Measurements from ENCODE around the gene DGCR6L. TPM values are rescaled to one million over a fixed set of nuclear protein-coding genes. Genes with fewer than 3 reads are reported as not detected.
"Not testable (repeated sequence)": the region's sequence is repeated elsewhere in the genome, so short reads cannot be mapped to it uniquely, and the experiment has no call there.

DGCR6L gene
- total RNA-seq, 1 donor from 2014 or later, result 33.3 TPM

- Histone ChIP-seq H3K9me3 (ENCODE audit: insufficient read depth, low read depth, low read length) (no peaks in the 10 kb centered on the region), H3K4me1 (ENCODE audit: insufficient read depth, low read length) (no peaks in the 10 kb centered on the region), H2AFZ (ENCODE audit: low read depth, low read length) (no peak overlapping the region), H3K4me3 (ENCODE audit: insufficient read depth, low read depth, low read length) (no peak overlapping the region), H3K36me3 (ENCODE audit: insufficient read depth, low read length) (no peaks in the 10 kb centered on the region), H3K27ac (ENCODE audit: low read depth, low read length) (no peak overlapping the region), H3K9ac (ENCODE audit: low read length) (no peak overlapping the region), H3K4me2 (ENCODE audit: low read length) (no peak overlapping the region), H3K27me3 (ENCODE audit: insufficient read depth, low read length) (no peaks in the 10 kb centered on the region), H3K79me2 (ENCODE audit: insufficient read depth, low read length) (no peaks in the 10 kb centered on the region), H4K20me1 (ENCODE audit: insufficient read depth, low read length) (no peaks in the 10 kb centered on the region)
- FAIRE-seq (no peak), DNase-seq (ENCODE audit: low read depth) (no peak)
- Mint-ChIP-seq H3K9me3 (ENCODE audit: unreplicated experiment) (no peaks in the 10 kb centered on the region), H3K4me1 (ENCODE audit: low read depth, unreplicated experiment) (peaks cover 2% of the 10 kb centered on the region), H3K4me3 (ENCODE audit: unreplicated experiment) (no peak overlapping the region), H3K27ac (ENCODE audit: unreplicated experiment) (no peak overlapping the region), H3K36me3 (ENCODE audit: low read depth, unreplicated experiment) (no peaks in the 10 kb centered on the region), H3K27me3 (ENCODE audit: low read depth, unreplicated experiment) (peaks cover 16% of the 10 kb centered on the region)
- TF ChIP-seq EZH2 (IDR thresholded peaks at IDR 0.05; ENCODE audit: insufficient read depth, low read length), result no peak
- no peak for TF ChIP-seq CTCF (IDR thresholded peaks at IDR 0.05; ENCODE audit: insufficient read depth, low read depth, low read length)
Observed at GRCh38 chr22:20271114-20271994, 48.5 kb downstream of the DGCR6L start.

GRCh38 chr22:20270190-20271113 lies 49.4 kb downstream of the DGCR6L start:
- not testable (repeated sequence) for H3K4me2 ChIP-seq (ENCODE audit: low read length); H3K27ac Mint-ChIP-seq (ENCODE audit: unreplicated experiment); H3K9me3 ChIP-seq (ENCODE audit: insufficient read depth, low read depth, low read length); H3K4me3 Mint-ChIP-seq (ENCODE audit: unreplicated experiment); H3K9ac ChIP-seq (ENCODE audit: low read length); H2AFZ ChIP-seq (ENCODE audit: low read depth, low read length); H3K79me2 ChIP-seq (ENCODE audit: insufficient read depth, low read length); DNase-seq (ENCODE audit: low read depth); H3K36me3 Mint-ChIP-seq (ENCODE audit: low read depth, unreplicated experiment); H3K27me3 ChIP-seq (ENCODE audit: insufficient read depth, low read length); H3K4me1 ChIP-seq (ENCODE audit: insufficient read depth, low read length); H3K4me3 ChIP-seq (ENCODE audit: insufficient read depth, low read depth, low read length); FAIRE-seq; H3K36me3 ChIP-seq (ENCODE audit: insufficient read depth, low read length); H3K4me1 Mint-ChIP-seq (ENCODE audit: low read depth, unreplicated experiment); H3K27ac ChIP-seq (ENCODE audit: low read depth, low read length); H3K9me3 Mint-ChIP-seq (ENCODE audit: unreplicated experiment); H4K20me1 ChIP-seq (ENCODE audit: insufficient read depth, low read length)
- H3K27me3 Mint-ChIP-seq (ENCODE audit: low read depth, unreplicated experiment), result peaks cover 13% of the 10 kb centered on the region

- H3K9me3 Mint-ChIP-seq (ENCODE audit: unreplicated experiment); DNase-seq (ENCODE audit: low read depth); H3K4me2 ChIP-seq (ENCODE audit: low read length); H3K27ac ChIP-seq (ENCODE audit: low read depth, low read length); H3K27ac Mint-ChIP-seq (ENCODE audit: unreplicated experiment); H3K79me2 ChIP-seq (ENCODE audit: insufficient read depth, low read length); H3K9me3 ChIP-seq (ENCODE audit: insufficient read depth, low read depth, low read length); H2AFZ ChIP-seq (ENCODE audit: low read depth, low read length); H4K20me1 ChIP-seq (ENCODE audit: insufficient read depth, low read length); H3K4me1 Mint-ChIP-seq (ENCODE audit: low read depth, unreplicated experiment); H3K4me1 ChIP-seq (ENCODE audit: insufficient read depth, low read length); H3K36me3 Mint-ChIP-seq (ENCODE audit: low read depth, unreplicated experiment); H3K36me3 ChIP-seq (ENCODE audit: insufficient read depth, low read length); H3K27me3 ChIP-seq (ENCODE audit: insufficient read depth, low read length); H3K9ac ChIP-seq (ENCODE audit: low read length); H3K4me3 ChIP-seq (ENCODE audit: insufficient read depth, low read depth, low read length); FAIRE-seq: not testable (repeated sequence)
- Mint-ChIP-seq H3K27me3 (ENCODE audit: low read depth, unreplicated experiment) (peaks cover 13% of the 10 kb centered on the region), H3K4me3 (ENCODE audit: unreplicated experiment) (peak overlapping the region; percentile 14)
Observed at GRCh38 chr22:20269673-20270072, 50.2 kb downstream of the DGCR6L start.

- not testable (repeated sequence) for H3K27ac ChIP-seq (ENCODE audit: low read depth, low read length); H4K20me1 ChIP-seq (ENCODE audit: insufficient read depth, low read length); H3K4me1 ChIP-seq (ENCODE audit: insufficient read depth, low read length); H3K9me3 ChIP-seq (ENCODE audit: insufficient read depth, low read depth, low read length); H3K9me3 Mint-ChIP-seq (ENCODE audit: unreplicated experiment); H3K4me3 Mint-ChIP-seq (ENCODE audit: unreplicated experiment); H3K27me3 ChIP-seq (ENCODE audit: insufficient read depth, low read length); H3K27ac Mint-ChIP-seq (ENCODE audit: unreplicated experiment); H3K4me3 ChIP-seq (ENCODE audit: insufficient read depth, low read depth, low read length); H3K79me2 ChIP-seq (ENCODE audit: insufficient read depth, low read length); FAIRE-seq; H3K9ac ChIP-seq (ENCODE audit: low read length); DNase-seq (ENCODE audit: low read depth); H3K4me1 Mint-ChIP-seq (ENCODE audit: low read depth, unreplicated experiment); H2AFZ ChIP-seq (ENCODE audit: low read depth, low read length); H3K4me2 ChIP-seq (ENCODE audit: low read length); H3K36me3 Mint-ChIP-seq (ENCODE audit: low read depth, unreplicated experiment); H3K36me3 ChIP-seq (ENCODE audit: insufficient read depth, low read length)
- peaks cover 16% of the 10 kb centered on the region for H3K27me3 Mint-ChIP-seq (ENCODE audit: low read depth, unreplicated experiment)
Observed at GRCh38 chr22:20269201-20269600, 50.7 kb downstream of the DGCR6L start.

All from astrocyte (in vitro differentiated cells and primary cell).